ENCODE results near the gene GATD1.

Gene GATD1

DNA sequence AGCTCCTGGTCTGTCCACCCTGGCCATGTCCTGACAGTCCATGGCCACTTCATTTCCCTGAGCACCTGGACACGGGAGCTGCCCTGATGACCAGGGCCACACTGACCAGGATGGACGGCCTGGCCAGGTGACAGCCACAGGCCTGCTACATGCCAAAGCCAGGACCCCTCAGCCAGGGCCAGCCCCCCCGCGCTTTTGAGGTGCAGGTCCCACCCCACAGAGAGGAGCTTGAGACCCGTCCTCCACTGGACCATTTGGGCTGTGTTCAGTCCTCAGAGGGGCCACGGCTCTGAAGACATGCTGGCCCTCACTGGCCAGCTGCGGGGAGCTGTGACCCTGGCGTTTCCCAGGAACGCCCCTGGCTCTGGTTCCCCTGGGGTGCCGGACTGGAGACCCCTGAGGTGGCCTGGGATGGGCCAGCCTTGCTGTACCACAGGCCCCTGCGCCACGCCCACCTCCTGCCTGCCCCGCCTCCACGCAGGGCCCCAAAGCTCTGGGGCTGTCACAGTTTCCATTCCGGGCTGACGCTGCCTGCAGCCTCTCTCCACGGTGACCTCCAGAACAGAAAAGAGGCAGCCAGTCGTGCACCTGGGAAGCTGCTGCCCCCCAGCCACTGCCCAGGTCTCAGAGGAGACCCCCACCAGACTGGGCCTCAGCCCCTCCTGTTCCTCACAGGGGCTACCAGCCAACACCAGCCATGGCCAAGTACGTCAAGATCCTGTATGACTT lies 53.1 kb downstream of the GATD1 start:
- TF ChIP-seq, protein P1, sequence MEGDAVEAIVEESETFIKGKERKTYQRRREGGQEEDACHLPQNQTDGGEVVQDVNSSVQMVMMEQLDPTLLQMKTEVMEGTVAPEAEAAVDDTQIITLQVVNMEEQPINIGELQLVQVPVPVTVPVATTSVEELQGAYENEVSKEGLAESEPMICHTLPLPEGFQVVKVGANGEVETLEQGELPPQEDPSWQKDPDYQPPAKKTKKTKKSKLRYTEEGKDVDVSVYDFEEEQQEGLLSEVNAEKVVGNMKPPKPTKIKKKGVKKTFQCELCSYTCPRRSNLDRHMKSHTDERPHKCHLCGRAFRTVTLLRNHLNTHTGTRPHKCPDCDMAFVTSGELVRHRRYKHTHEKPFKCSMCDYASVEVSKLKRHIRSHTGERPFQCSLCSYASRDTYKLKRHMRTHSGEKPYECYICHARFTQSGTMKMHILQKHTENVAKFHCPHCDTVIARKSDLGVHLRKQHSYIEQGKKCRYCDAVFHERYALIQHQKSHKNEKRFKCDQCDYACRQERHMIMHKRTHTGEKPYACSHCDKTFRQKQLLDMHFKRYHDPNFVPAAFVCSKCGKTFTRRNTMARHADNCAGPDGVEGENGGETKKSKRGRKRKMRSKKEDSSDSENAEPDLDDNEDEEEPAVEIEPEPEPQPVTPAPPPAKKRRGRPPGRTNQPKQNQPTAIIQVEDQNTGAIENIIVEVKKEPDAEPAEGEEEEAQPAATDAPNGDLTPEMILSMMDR (IDR thresholded peaks at IDR 0.05; ENCODE audit: insufficient read depth, low read depth, low read length, missing control alignments), result no peak
- H3K4me3 ChIP-seq (ENCODE audit: low read depth, low read length), result no peak overlapping the region
- peak; percentile 41 for DNase-seq (ENCODE audit: low read depth)

DNA sequence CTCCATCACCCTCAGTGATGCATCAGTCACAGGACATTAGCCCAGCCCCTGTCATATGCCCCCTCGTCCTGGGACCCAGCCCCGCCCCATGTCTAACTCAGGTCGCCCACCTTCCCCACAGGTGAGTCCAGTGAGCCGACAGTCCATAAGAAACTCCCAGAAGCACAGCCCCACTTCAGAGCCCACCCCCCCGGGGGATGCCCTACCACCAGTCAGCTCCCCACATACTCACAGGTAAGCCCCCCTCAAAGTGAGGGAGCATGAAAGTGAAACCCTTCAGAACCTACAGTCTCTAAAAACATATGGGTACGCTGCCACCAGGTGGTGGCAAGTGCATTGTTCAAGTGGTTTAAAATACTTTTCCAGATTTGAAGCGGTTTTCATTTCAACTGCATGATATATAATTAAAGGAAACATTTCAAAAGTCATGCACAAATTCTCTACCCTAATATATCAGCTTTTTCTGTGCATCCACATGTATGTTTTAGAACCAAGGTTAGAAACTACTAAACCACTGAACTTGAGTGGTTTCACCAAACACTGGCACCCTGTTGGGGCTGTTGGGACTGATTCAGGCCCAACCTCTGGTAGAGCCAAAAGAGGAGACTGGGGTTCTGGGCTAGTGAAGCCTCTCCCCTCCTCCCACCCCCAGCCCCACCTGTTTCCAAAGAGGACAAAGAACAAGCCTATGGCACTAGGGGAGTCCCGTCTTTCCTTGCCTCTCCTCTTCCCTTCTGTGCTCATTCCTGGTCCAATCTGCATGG lies 54.0 kb downstream of the GATD1 start:
- TF ChIP-seq, protein P1 (IDR thresholded peaks at IDR 0.05; ENCODE audit: insufficient read depth, low read depth, low read length, missing control alignments), result peak; percentile 51
- peak; percentile 78 for DNase-seq (ENCODE audit: low read depth)

DNA sequence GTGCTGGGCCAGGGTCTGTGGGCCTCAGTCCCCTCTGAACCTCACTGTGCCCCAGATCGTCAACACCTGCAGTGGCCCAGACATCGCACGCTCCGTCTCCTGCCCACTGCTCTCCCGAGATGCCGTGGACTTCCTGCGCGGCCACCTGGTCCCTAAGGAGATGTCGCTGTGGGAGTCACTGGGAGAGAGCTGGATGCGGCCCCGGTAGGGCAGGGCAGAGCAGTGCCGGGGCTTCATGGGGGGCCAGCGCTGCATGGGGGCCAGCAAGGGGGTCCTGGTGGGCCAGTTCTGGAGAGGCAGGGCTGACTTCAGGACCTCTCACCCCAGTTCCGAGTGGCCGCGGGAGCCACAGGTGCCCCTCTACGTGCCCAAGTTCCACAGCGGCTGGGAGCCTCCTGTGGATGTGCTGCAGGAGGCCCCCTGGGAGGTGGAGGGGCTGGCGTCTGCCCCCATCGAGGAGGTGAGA lies 54.9 kb downstream of the GATD1 start:
- TF ChIP-seq, protein P1 (IDR thresholded peaks at IDR 0.05; ENCODE audit: insufficient read depth, low read depth, low read length, missing control alignments), result no peak
- no peak overlapping the region for H3K4me3 ChIP-seq (ENCODE audit: low read depth, low read length)
- DNase-seq (ENCODE audit: low read depth), result no peak

More for the DNA sequence above, 54.0 kb downstream of the GATD1 start:
- H3K4me3 ChIP-seq (ENCODE audit: low read depth, low read length), result no peak overlapping the region

GRCh38 chr11:721741-722345 lies 55.4 kb downstream of the GATD1 start:
- peak; percentile 65 for DNase-seq (ENCODE audit: low read depth)
- H3K4me3 ChIP-seq (ENCODE audit: low read depth, low read length), result no peak overlapping the region
- TF ChIP-seq, protein P1 (IDR thresholded peaks at IDR 0.05; ENCODE audit: insufficient read depth, low read depth, low read length, missing control alignments), result no peak

GRCh38 chr11:721247-721740 lies 56.0 kb downstream of the GATD1 start:
- no peak for DNase-seq (ENCODE audit: low read depth)
- peak overlapping the region; percentile 31 for H3K4me3 ChIP-seq (ENCODE audit: low read depth, low read length)
- TF ChIP-seq, protein P1 (IDR thresholded peaks at IDR 0.05; ENCODE audit: insufficient read depth, low read depth, low read length, missing control alignments), result no peak

DNA sequence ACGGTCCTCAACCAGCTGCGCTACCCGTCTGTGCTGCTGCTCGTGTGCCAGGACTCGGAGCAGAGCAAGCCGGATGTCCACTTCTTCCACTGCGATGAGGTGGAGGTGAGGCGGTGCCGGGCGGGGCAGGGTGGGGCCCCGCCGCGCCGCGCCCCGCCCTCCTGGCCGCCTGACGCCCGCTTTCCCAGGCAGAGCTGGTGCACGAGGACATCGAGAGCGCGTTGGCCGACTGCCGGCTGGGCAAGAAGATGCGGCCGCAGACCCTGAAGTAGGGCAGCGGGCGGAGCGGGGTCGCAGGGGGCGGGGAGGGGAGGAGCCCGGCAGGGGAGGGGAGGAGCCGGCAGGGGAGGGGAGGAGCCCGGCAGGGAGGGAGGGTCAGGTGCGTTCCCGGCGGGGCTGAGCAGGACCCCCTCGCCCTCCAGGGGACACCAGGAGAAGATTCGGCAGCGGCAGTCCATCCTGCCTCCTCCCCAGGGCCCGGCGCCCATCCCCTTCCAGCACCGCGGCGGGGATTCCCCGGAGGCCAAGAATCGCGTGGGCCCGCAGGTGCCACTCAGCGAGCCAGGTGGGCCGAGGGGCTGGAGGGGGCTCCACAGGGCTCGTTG lies 56.5 kb downstream of the GATD1 start:
- peak; percentile 60 for DNase-seq (ENCODE audit: low read depth)
- H3K4me3 ChIP-seq (ENCODE audit: low read depth, low read length), result peak overlapping the region; percentile 31
- TF ChIP-seq, protein P1 (IDR thresholded peaks at IDR 0.05; ENCODE audit: insufficient read depth, low read depth, low read length, missing control alignments), result no peak
